SU-DHL-6 (cell line): ENCODE data around the gene ASNSD1.

Source experiments
- H2AFZ ChIP-seq: fragments of 200-600 bp; sonication (generic); 2 replicates; pipeline ENCODE4 v1.6.1; 2014; ENCODE audit warnings: low read depth, mild to moderate bottlenecking, moderate library complexity, mixed read lengths, antibody characterized with exemption, low read length; ENCODE audit not compliant: severe bottlenecking
- H3F3A ChIP-seq: fragments of 200-600 bp; shearing (Covaris generic); 2 replicates; pipeline ENCODE4 v1.6.0; 2016; ENCODE audit warnings: antibody characterized with exemption, mild to moderate bottlenecking; ENCODE audit not compliant: insufficient read depth
- H3K27ac ChIP-seq: fragments of 200-600 bp; sonication (generic); 2 replicates; pipeline ENCODE4 v1.5.1; 2016; ENCODE audit warnings: low read depth, mild to moderate bottlenecking, low read length, moderate library complexity, mixed read lengths
- H3K27me3 ChIP-seq: fragments of 200-600 bp; sonication (generic), shearing (Covaris generic); 2 replicates; pipeline ENCODE4 v1.6.0; 2014; ENCODE audit warnings: mild to moderate bottlenecking, low read length
- H3K36me3 ChIP-seq: fragments of 200-600 bp; sonication (generic); 2 replicates; pipeline ENCODE4 v1.6.1; 2014; ENCODE audit warnings: mild to moderate bottlenecking, low read length, mixed read lengths
- H3K4me2 ChIP-seq: fragments of 300-600, 200-600 bp; shearing (Covaris generic), sonication (generic); 2 replicates; pipeline ENCODE4 v1.6.0; 2014; ENCODE audit warnings: low read length, low read depth, mild to moderate bottlenecking; ENCODE audit not compliant: poor library complexity, severe bottlenecking
- H3K4me3 ChIP-seq: fragments of 200-600 bp; sonication (generic); 2 replicates; pipeline ENCODE4 v1.5.1; 2014; ENCODE audit warnings: antibody characterized with exemption, low read length, mild to moderate bottlenecking, mixed read lengths; ENCODE audit not compliant: insufficient read depth, poor library complexity, severe bottlenecking
- H3K79me2 ChIP-seq: fragments of 200-600 bp; sonication (generic); 2 replicates; pipeline ENCODE4 v1.6.1; 2014; ENCODE audit warnings: mild to moderate bottlenecking, low read length, moderate library complexity; ENCODE audit not compliant: insufficient read depth
- H3K9ac ChIP-seq: fragments of 200-600 bp; sonication (generic); 2 replicates; pipeline ENCODE4 v1.7.0; 2014; ENCODE audit warnings: mild to moderate bottlenecking, low read length
- H3K9me2 ChIP-seq: fragments of 200-600 bp; sonication (generic); replicated peaks from 2 replicates; pipeline ENCODE4 v1.6.1; 2014; ENCODE audit warnings: low read length; ENCODE audit not compliant: insufficient read depth
- H3K9me3 ChIP-seq: fragments of 200-600 bp; sonication (generic); 2 replicates; pipeline ENCODE4 v1.6.1; 2014; ENCODE audit warnings: low read length, mixed read lengths; ENCODE audit not compliant: insufficient read depth
- H4K20me1 ChIP-seq: fragments of 200-600 bp; sonication (generic); 2 replicates; pipeline ENCODE4 v1.6.1; 2014; ENCODE audit warnings: low read depth, mild to moderate bottlenecking, antibody characterized with exemption, low read length, moderate library complexity, mixed read lengths
- CTCF ChIP-seq: fragments of 200-600 bp; sonication (generic); IDR thresholded peaks from one replicate; pipeline ENCODE4 v1.5.1; 2017; ENCODE audit warnings: antibody characterized with exemption, mild to moderate bottlenecking, low read length, moderate library complexity; ENCODE audit not compliant: insufficient read depth, poor library complexity, severe bottlenecking
- EZH2phosphoT487 ChIP-seq: fragments of 200-600 bp; sonication (generic), shearing (Covaris generic); conservative IDR thresholded peaks from 2 replicates; pipeline ENCODE4 v1.6.1; 2018; ENCODE audit warnings: mild to moderate bottlenecking, antibody characterized with exemption, low read length, moderate library complexity, mixed read lengths

Gene ASNSD1

GRCh38 chr2:189676471-189676870 is 15.2 kb downstream of the ASNSD1 start:
- 0 out of 2 replicates have a peak, but pooled peaks cover 3% of the 10 kb centered on the region for H3K36me3 ChIP-seq
- no peak for TF ChIP-seq CTCF
- no peak for TF ChIP-seq EZH2phosphoT487
- no peaks in the 10 kb centered on the region for H4K20me1 ChIP-seq
- no peaks in the 10 kb centered on the region for H3K27me3 ChIP-seq
- no peak overlapping the region for H3K4me2 ChIP-seq
- H3K4me3 ChIP-seq: no peak overlapping the region
- peaks cover 24% of the 10 kb centered on the region for H3F3A ChIP-seq
- H3K27ac ChIP-seq: no peak overlapping the region
- no peak overlapping the region for H2AFZ ChIP-seq
- H3K9ac ChIP-seq: no peak overlapping the region
- H3K79me2 ChIP-seq: peaks cover 4% of the 10 kb centered on the region; the same call in 1 of the 2 replicates
- H3K9me3 ChIP-seq: no peaks in the 10 kb centered on the region
- no peaks in the 10 kb centered on the region for H3K9me2 ChIP-seq

GRCh38 chr2:189679226-189679625 is 18.0 kb downstream of the ASNSD1 start:
- Histone ChIP-seq H2AFZ (no peak overlapping the region), H4K20me1 (no peaks in the 10 kb centered on the region), H3K79me2 (peaks cover 4% of the 10 kb centered on the region; the same call in 1 of the 2 replicates), H3K27ac (no peak overlapping the region), H3F3A (no peaks in the 10 kb centered on the region; the same call in 1 of the 2 replicates), H3K4me3 (no peak overlapping the region), H3K9me3 (no peaks in the 10 kb centered on the region), H3K36me3 (0 out of 2 replicates have a peak, but pooled peaks cover 3% of the 10 kb centered on the region), H3K9ac (no peak overlapping the region), H3K27me3 (no peaks in the 10 kb centered on the region), H3K4me2 (no peak overlapping the region), H3K9me2 (no peaks in the 10 kb centered on the region)
- TF ChIP-seq EZH2phosphoT487 (no peak), CTCF (no peak)

GRCh38 chr2:189681203-189681602 is 19.9 kb downstream of the ASNSD1 start:
- H3K4me2 ChIP-seq: no peak overlapping the region
- no peaks in the 10 kb centered on the region for H3K27me3 ChIP-seq
- H3K9ac ChIP-seq: no peak overlapping the region
- TF ChIP-seq CTCF (no peak), EZH2phosphoT487 (no peak)
- no peaks in the 10 kb centered on the region for H3K9me3 ChIP-seq
- no peak overlapping the region for H3K4me3 ChIP-seq
- 0 out of 2 replicates have a peak, but pooled peaks cover 3% of the 10 kb centered on the region for H3K36me3 ChIP-seq
- no peak overlapping the region for H2AFZ ChIP-seq
- H3F3A ChIP-seq: no peaks in the 10 kb centered on the region
- H3K79me2 ChIP-seq: peaks cover 4% of the 10 kb centered on the region; the same call in 1 of the 2 replicates
- H4K20me1 ChIP-seq: no peaks in the 10 kb centered on the region
- H3K27ac ChIP-seq: no peak overlapping the region
- H3K9me2 ChIP-seq: no peaks in the 10 kb centered on the region
